ENCODE data around the gene ZIC2. TPM values are rescaled to one million over a fixed set of nuclear protein-coding genes. Genes with fewer than 3 reads are reported as not detected.
A peak's percentile ranks its signal among the peaks of the same experiment; 100 is the strongest.

The ZIC2 gene
- total RNA-seq, 1 donor from 2014 or later, result 1.8 TPM

DNA sequence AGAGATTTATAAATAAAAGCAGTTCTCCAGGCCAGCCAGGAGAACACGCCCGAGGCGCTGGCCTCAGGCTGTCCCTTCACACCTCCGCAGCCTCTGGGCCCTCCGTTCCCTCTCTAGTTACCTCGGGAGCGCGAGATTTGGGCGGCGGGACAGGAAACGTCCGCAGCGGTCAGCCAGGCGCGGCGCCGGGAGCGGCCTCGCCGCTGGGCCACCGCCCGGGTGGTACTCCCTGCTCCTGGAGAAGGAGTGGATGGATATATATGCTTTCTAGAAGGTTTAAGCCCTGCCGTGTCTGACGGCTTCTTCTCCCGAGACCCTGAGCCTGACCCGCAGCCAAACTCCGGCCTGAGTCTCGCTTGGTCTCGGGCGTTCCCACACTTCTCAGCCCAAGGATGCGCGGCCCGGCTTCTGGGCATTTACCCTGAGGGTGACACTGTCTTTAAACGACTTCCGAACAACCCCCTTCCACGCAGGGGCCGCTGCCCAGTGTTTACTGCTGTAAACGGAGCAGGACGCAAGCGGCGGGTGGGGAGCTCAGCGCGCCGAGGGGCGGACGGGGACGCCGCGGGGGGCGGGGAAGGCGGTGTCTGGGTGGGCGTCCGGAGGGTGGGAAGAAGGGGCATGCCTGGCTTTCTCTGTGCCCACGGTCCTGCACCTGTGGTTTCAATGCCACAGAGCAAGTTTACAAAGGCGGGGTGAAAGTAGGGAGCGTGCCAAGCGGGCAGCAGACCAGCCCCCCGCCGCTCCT, 2.0 kb upstream of the ZIC2 start:
- Histone ChIP-seq H3K9me3 (ENCODE audit: insufficient read depth, low read depth, low read length) (no peaks in the 10 kb centered on the region), H3K27me3 (ENCODE audit: insufficient read depth, low read length) (peaks cover 65% of the 10 kb centered on the region), H3K4me1 (ENCODE audit: insufficient read depth, low read length) (peaks cover 3% of the 10 kb centered on the region), H3K9ac (ENCODE audit: low read length) (peak overlapping the region; percentile 67), H3K4me3 (ENCODE audit: insufficient read depth, low read depth, low read length) (peak overlapping the region; percentile 51), H3K36me3 (ENCODE audit: insufficient read depth, low read length) (no peaks in the 10 kb centered on the region), H4K20me1 (ENCODE audit: insufficient read depth, low read length) (peaks cover 20% of the 10 kb centered on the region), H3K27ac (ENCODE audit: low read depth, low read length) (peak overlapping the region; percentile 68), H3K4me2 (ENCODE audit: low read length) (peak overlapping the region; percentile 85), H3K79me2 (ENCODE audit: insufficient read depth, low read length) (peaks cover 28% of the 10 kb centered on the region), H2AFZ (ENCODE audit: low read depth, low read length) (peak overlapping the region; percentile 73)
- Mint-ChIP-seq H3K27me3 (ENCODE audit: low read depth, unreplicated experiment) (peaks cover 64% of the 10 kb centered on the region), H3K9me3 (ENCODE audit: unreplicated experiment) (peaks cover 19% of the 10 kb centered on the region), H3K4me3 (ENCODE audit: unreplicated experiment) (no peak overlapping the region), H3K4me1 (ENCODE audit: low read depth, unreplicated experiment) (peaks cover 4% of the 10 kb centered on the region), H3K27ac (ENCODE audit: unreplicated experiment) (no peak overlapping the region), H3K36me3 (ENCODE audit: low read depth, unreplicated experiment) (no peaks in the 10 kb centered on the region)
- DNase-seq (ENCODE audit: low read depth) (no peak), FAIRE-seq (no peak)
- peak; percentile 88 for TF ChIP-seq EZH2 (IDR thresholded peaks at IDR 0.05; ENCODE audit: insufficient read depth, low read length)
- TF ChIP-seq, protein P1, sequence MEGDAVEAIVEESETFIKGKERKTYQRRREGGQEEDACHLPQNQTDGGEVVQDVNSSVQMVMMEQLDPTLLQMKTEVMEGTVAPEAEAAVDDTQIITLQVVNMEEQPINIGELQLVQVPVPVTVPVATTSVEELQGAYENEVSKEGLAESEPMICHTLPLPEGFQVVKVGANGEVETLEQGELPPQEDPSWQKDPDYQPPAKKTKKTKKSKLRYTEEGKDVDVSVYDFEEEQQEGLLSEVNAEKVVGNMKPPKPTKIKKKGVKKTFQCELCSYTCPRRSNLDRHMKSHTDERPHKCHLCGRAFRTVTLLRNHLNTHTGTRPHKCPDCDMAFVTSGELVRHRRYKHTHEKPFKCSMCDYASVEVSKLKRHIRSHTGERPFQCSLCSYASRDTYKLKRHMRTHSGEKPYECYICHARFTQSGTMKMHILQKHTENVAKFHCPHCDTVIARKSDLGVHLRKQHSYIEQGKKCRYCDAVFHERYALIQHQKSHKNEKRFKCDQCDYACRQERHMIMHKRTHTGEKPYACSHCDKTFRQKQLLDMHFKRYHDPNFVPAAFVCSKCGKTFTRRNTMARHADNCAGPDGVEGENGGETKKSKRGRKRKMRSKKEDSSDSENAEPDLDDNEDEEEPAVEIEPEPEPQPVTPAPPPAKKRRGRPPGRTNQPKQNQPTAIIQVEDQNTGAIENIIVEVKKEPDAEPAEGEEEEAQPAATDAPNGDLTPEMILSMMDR (IDR thresholded peaks at IDR 0.05; ENCODE audit: insufficient read depth, low read depth, low read length), result no peak

DNA sequence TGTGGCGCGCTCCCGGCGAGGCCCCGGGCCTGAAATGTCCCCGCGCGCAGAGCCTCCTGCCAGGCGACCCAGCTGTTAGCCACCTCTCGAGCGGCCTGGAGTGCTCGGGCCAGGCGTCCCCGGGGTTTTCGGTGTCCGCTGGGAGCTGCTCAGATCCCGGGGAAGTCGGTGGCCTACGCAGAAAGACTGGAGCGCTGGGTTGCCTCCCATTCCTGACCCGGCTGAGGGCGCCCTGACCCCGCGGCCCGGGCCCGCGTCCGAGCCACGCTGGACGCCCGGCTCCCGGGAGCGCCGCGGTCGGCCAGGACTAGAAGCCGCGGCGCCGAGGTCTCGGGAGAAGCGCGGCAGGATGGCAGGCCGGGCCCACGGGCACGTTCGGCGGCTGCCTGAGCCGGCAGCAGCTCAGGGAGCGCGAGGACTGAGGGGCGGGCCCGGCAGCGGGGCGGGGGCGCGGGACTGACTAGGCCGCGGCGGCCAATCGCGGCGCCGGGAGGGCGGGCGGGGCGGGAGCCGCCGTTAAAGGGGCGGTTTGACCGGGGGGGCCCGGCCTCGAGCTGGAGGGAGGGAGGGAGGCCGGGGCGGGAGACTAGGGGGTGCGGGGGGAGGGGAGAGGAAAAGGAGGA, 1.3 kb upstream of the ZIC2 start:
- peak overlapping the region; percentile 68 for H3K27ac ChIP-seq (ENCODE audit: low read depth, low read length)
- Mint-ChIP-seq H3K4me1 (ENCODE audit: low read depth, unreplicated experiment) (peaks cover 4% of the 10 kb centered on the region), H3K27me3 (ENCODE audit: low read depth, unreplicated experiment) (peaks cover 59% of the 10 kb centered on the region), H3K4me3 (ENCODE audit: unreplicated experiment) (no peak overlapping the region), H3K36me3 (ENCODE audit: low read depth, unreplicated experiment) (no peaks in the 10 kb centered on the region), H3K27ac (ENCODE audit: unreplicated experiment) (no peak overlapping the region), H3K9me3 (ENCODE audit: unreplicated experiment) (peaks cover 16% of the 10 kb centered on the region)
- H3K4me3 ChIP-seq (ENCODE audit: insufficient read depth, low read depth, low read length), result peak overlapping the region; percentile 51
- no peaks in the 10 kb centered on the region for H3K9me3 ChIP-seq (ENCODE audit: insufficient read depth, low read depth, low read length)
- H3K4me2 ChIP-seq (ENCODE audit: low read length), result peak overlapping the region; percentile 85
- no peaks in the 10 kb centered on the region for H3K36me3 ChIP-seq (ENCODE audit: insufficient read depth, low read length)
- peaks cover 61% of the 10 kb centered on the region for H3K27me3 ChIP-seq (ENCODE audit: insufficient read depth, low read length)
- peak overlapping the region; percentile 67 for H3K9ac ChIP-seq (ENCODE audit: low read length)
- H4K20me1 ChIP-seq (ENCODE audit: insufficient read depth, low read length), result peaks cover 22% of the 10 kb centered on the region
- peaks cover 3% of the 10 kb centered on the region for H3K4me1 ChIP-seq (ENCODE audit: insufficient read depth, low read length)
- peaks cover 33% of the 10 kb centered on the region for H3K79me2 ChIP-seq (ENCODE audit: insufficient read depth, low read length)
- H2AFZ ChIP-seq (ENCODE audit: low read depth, low read length), result peak overlapping the region; percentile 70
- TF ChIP-seq, protein P1 (IDR thresholded peaks at IDR 0.05; ENCODE audit: insufficient read depth, low read depth, low read length), result no peak
- TF ChIP-seq EZH2 (IDR thresholded peaks at IDR 0.05; ENCODE audit: insufficient read depth, low read length), result peak; percentile 36
- DNase-seq (ENCODE audit: low read depth) (peak; percentile 38), FAIRE-seq (no peak)

All from astrocyte (in vitro differentiated cells and primary cell).